ENCODE data around the gene ITGAX. TPM values are rescaled to one million over a fixed set of nuclear protein-coding genes. Genes with fewer than 3 reads are reported as not detected.
"Not testable (repeated sequence)": the region's sequence is repeated elsewhere in the genome, so short reads cannot be mapped to it uniquely, and the experiment has no call there.

ITGAX gene
- polyA plus RNA-seq, 1 of the 3 experiments (the other 2 are of a cell fraction), result 0.66 TPM

DNA sequence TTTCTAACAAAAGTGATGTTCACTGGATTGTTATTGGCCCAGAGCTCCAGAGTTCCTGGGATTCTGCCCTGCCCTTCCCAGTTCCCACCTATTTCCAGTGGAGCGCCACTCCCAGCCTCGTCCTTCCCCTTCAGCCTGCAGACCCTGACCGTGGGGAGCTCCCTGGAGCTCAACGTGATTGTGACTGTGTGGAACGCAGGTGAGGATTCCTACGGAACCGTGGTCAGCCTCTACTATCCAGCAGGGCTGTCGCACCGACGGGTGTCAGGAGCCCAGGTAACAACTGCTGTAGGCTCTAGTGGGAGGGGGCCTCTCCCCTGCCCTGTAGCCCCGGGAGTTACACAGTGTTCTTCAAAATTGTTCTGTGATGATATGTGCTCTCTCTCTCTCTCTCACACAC, 61.4 kb downstream of the ITGAX start:
- Histone ChIP-seq H3K9me2 (no peaks in the 10 kb centered on the region), H3K4me2 (no peak overlapping the region), H3K9me3 (no peaks in the 10 kb centered on the region), H3K36me3 (replicated peaks in 1 of 2; ENCODE audit: control insufficient read depth in 1 of 2, insufficient read depth in 2 of 2, low read length in 1 of 2) (no peaks in the 10 kb centered on the region), H3K4me3 (ENCODE audit: low read depth in 2 of 2, low read length in 1 of 2) (no peak overlapping the region), H3K27me3 (ENCODE audit: insufficient read depth) (peaks cover 50% of the 10 kb centered on the region; the same call in 1 of the 2 replicates), H3K79me2 (ENCODE audit: insufficient read depth) (no peaks in the 10 kb centered on the region), H3K9ac (no peak overlapping the region), H3F3A (replicated peaks; ENCODE audit: insufficient read depth) (no peaks in the 10 kb centered on the region), H3K4me1 (ENCODE audit: control insufficient read depth in 1 of 2, insufficient read depth in 2 of 2, low read depth in 1 of 2, low read length in 1 of 2) (no peaks in the 10 kb centered on the region), H3K27ac (ENCODE audit: low read depth in 2 of 2, low read length in 1 of 2) (no peak overlapping the region), H2AFZ (ENCODE audit: low read depth) (no peak overlapping the region), H4K20me1 (ENCODE audit: insufficient read depth) (no peaks in the 10 kb centered on the region)
- DNase-seq, result no peak
- ChIA-PET CTCF (no interaction called here), POLR2A (no interaction called here)
- WGBS (ENCODE audit: low lambda C conversion rate), result 6% methylated on average over 6 of the region's 11 CpGs
- TF ChIP-seq ELF1 (IDR thresholded peaks at IDR 0.05) (no peak), RFX5 (IDR thresholded peaks at IDR 0.05; ENCODE audit: low read length) (no peak)
- TF ChIP-seq, protein P1, sequence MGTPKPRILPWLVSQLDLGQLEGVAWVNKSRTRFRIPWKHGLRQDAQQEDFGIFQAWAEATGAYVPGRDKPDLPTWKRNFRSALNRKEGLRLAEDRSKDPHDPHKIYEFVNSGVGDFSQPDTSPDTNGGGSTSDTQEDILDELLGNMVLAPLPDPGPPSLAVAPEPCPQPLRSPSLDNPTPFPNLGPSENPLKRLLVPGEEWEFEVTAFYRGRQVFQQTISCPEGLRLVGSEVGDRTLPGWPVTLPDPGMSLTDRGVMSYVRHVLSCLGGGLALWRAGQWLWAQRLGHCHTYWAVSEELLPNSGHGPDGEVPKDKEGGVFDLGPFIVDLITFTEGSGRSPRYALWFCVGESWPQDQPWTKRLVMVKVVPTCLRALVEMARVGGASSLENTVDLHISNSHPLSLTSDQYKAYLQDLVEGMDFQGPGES (IDR thresholded peaks at IDR 0.05; ENCODE audit: low read depth, low read length), result no peak
- TF ChIP-seq, protein P2, sequence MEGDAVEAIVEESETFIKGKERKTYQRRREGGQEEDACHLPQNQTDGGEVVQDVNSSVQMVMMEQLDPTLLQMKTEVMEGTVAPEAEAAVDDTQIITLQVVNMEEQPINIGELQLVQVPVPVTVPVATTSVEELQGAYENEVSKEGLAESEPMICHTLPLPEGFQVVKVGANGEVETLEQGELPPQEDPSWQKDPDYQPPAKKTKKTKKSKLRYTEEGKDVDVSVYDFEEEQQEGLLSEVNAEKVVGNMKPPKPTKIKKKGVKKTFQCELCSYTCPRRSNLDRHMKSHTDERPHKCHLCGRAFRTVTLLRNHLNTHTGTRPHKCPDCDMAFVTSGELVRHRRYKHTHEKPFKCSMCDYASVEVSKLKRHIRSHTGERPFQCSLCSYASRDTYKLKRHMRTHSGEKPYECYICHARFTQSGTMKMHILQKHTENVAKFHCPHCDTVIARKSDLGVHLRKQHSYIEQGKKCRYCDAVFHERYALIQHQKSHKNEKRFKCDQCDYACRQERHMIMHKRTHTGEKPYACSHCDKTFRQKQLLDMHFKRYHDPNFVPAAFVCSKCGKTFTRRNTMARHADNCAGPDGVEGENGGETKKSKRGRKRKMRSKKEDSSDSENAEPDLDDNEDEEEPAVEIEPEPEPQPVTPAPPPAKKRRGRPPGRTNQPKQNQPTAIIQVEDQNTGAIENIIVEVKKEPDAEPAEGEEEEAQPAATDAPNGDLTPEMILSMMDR (IDR thresholded peaks at IDR 0.05), result no peak

DNA sequence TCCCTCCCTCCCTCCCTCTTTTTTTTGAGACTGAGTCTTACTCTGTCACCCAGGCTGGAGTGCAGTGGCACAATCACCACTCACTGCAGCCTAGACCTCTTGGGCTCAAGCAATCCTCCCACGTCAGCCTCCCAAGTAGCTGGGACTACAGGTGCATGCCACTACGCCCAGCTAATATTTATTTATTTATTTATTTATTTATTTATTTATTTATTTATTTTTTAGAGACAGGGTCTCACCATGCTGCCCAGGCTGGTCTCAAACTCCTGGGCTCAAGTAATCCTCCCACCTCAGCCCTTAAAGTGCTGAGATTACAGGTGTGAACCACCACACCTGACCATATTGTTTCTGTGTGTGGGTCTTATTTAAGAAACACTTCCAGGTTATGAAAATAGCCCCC, 62.1 kb downstream of the ITGAX start:
- H2AFZ ChIP-seq (ENCODE audit: low read depth); H3K9ac ChIP-seq; H3F3A ChIP-seq (replicated peaks; ENCODE audit: insufficient read depth); H3K9me3 ChIP-seq; H3K4me3 ChIP-seq (ENCODE audit: low read depth in 2 of 2, low read length in 1 of 2); H3K9me2 ChIP-seq; H4K20me1 ChIP-seq (ENCODE audit: insufficient read depth); POLR2A ChIA-PET; H3K4me1 ChIP-seq (ENCODE audit: control insufficient read depth in 1 of 2, insufficient read depth in 2 of 2, low read depth in 1 of 2, low read length in 1 of 2); H3K27ac ChIP-seq (ENCODE audit: low read depth in 2 of 2, low read length in 1 of 2); H3K79me2 ChIP-seq (ENCODE audit: insufficient read depth); H3K4me2 ChIP-seq; H3K36me3 ChIP-seq (replicated peaks in 1 of 2; ENCODE audit: control insufficient read depth in 1 of 2, insufficient read depth in 2 of 2, low read length in 1 of 2); DNase-seq: not testable (repeated sequence)
- peaks cover 56% of the 10 kb centered on the region; the same call in 1 of the 2 replicates for H3K27me3 ChIP-seq (ENCODE audit: insufficient read depth)
- CTCF ChIA-PET, result interaction anchor here (0.6 kb wide), 1 partner anchor 9 kb away, joined by 3 read pairs; no protein-coding TSS in a partner anchor
- WGBS (ENCODE audit: low lambda C conversion rate), result 5% methylated on average over 2 of the region's 2 CpGs

DNA sequence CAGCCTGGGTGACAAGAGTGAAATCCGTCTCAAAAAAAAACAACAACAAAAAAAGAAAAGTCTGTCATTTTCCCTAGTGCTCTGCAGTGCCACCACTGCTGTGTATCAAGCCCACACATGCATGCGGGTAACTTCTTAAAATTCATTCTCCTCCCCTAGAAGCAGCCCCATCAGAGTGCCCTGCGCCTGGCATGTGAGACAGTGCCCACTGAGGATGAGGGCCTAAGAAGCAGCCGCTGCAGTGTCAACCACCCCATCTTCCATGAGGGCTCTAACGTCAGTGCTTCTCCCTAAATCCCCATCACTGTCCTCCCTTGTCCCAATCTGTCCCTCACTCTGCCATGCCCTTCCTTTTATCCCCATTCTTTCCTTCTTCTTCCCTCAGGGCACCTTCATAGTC, 62.9 kb downstream of the ITGAX start:
- POLR2A ChIA-PET, result no interaction called here
- no peak overlapping the region for H3K27ac ChIP-seq (ENCODE audit: low read depth in 2 of 2, low read length in 1 of 2)
- 10% methylated on average over 5 of the region's 5 CpGs for whole genome bisulfite sequencing (ENCODE audit: low lambda C conversion rate)
- TF ChIP-seq NFIC (IDR thresholded peaks at IDR 0.05; ENCODE audit: borderline replicate concordance), result no peak
- TF ChIP-seq, protein P3, sequence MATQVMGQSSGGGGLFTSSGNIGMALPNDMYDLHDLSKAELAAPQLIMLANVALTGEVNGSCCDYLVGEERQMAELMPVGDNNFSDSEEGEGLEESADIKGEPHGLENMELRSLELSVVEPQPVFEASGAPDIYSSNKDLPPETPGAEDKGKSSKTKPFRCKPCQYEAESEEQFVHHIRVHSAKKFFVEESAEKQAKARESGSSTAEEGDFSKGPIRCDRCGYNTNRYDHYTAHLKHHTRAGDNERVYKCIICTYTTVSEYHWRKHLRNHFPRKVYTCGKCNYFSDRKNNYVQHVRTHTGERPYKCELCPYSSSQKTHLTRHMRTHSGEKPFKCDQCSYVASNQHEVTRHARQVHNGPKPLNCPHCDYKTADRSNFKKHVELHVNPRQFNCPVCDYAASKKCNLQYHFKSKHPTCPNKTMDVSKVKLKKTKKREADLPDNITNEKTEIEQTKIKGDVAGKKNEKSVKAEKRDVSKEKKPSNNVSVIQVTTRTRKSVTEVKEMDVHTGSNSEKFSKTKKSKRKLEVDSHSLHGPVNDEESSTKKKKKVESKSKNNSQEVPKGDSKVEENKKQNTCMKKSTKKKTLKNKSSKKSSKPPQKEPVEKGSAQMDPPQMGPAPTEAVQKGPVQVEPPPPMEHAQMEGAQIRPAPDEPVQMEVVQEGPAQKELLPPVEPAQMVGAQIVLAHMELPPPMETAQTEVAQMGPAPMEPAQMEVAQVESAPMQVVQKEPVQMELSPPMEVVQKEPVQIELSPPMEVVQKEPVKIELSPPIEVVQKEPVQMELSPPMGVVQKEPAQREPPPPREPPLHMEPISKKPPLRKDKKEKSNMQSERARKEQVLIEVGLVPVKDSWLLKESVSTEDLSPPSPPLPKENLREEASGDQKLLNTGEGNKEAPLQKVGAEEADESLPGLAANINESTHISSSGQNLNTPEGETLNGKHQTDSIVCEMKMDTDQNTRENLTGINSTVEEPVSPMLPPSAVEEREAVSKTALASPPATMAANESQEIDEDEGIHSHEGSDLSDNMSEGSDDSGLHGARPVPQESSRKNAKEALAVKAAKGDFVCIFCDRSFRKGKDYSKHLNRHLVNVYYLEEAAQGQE (IDR thresholded peaks at IDR 0.05; ENCODE audit: low read depth, low read length), result no peak
- TF ChIP-seq YY1 (IDR thresholded peaks at IDR 0.05; ENCODE audit: low read depth), result no peak
- TF ChIP-seq, protein P4, sequence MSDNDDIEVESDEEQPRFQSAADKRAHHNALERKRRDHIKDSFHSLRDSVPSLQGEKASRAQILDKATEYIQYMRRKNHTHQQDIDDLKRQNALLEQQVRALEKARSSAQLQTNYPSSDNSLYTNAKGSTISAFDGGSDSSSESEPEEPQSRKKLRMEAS (IDR thresholded peaks at IDR 0.05; ENCODE audit: low read depth), result no peak
- TF ChIP-seq, protein P5, sequence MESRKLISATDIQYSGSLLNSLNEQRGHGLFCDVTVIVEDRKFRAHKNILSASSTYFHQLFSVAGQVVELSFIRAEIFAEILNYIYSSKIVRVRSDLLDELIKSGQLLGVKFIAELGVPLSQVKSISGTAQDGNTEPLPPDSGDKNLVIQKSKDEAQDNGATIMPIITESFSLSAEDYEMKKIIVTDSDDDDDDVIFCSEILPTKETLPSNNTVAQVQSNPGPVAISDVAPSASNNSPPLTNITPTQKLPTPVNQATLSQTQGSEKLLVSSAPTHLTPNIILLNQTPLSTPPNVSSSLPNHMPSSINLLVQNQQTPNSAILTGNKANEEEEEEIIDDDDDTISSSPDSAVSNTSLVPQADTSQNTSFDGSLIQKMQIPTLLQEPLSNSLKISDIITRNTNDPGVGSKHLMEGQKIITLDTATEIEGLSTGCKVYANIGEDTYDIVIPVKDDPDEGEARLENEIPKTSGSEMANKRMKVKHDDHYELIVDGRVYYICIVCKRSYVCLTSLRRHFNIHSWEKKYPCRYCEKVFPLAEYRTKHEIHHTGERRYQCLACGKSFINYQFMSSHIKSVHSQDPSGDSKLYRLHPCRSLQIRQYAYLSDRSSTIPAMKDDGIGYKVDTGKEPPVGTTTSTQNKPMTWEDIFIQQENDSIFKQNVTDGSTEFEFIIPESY (IDR thresholded peaks at IDR 0.05; ENCODE audit: borderline replicate concordance, low read depth), result no peak
- TF ChIP-seq EP300 (IDR thresholded peaks at IDR 0.05; ENCODE audit: borderline replicate concordance in 1 of 2, low read depth in 1 of 2, low read length in 1 of 2), result no peak
- no peak for TF ChIP-seq FOXJ3 (CRISPR knock-in tag; IDR thresholded peaks at IDR 0.05)
- TF ChIP-seq, protein P1 (IDR thresholded peaks at IDR 0.05; ENCODE audit: low read depth, low read length), result no peak

More for the DNA sequence above, 62.9 kb downstream of the ITGAX start:
- no peaks in the 10 kb centered on the region for H3K9me3 ChIP-seq
- no peaks in the 10 kb centered on the region for H3K4me1 ChIP-seq (ENCODE audit: control insufficient read depth in 1 of 2, insufficient read depth in 2 of 2, low read depth in 1 of 2, low read length in 1 of 2)
- H2AFZ ChIP-seq (ENCODE audit: low read depth), result no peak overlapping the region
- H3K4me3 ChIP-seq (ENCODE audit: low read depth in 2 of 2, low read length in 1 of 2), result no peak overlapping the region
- H4K20me1 ChIP-seq (ENCODE audit: insufficient read depth), result no peaks in the 10 kb centered on the region
- H3K79me2 ChIP-seq (ENCODE audit: insufficient read depth), result no peaks in the 10 kb centered on the region
- H3K27me3 ChIP-seq (ENCODE audit: insufficient read depth), result peaks cover 58% of the 10 kb centered on the region; the same call in 1 of the 2 replicates
- no peaks in the 10 kb centered on the region for H3K36me3 ChIP-seq (replicated peaks in 1 of 2; ENCODE audit: control insufficient read depth in 1 of 2, insufficient read depth in 2 of 2, low read length in 1 of 2)
- H3F3A ChIP-seq (replicated peaks; ENCODE audit: insufficient read depth), result no peaks in the 10 kb centered on the region
- no peak for DNase-seq
- H3K9ac ChIP-seq, result no peak overlapping the region
- CTCF ChIA-PET, result no interaction called here
- H3K9me2 ChIP-seq, result no peaks in the 10 kb centered on the region
- no peak overlapping the region for H3K4me2 ChIP-seq

Data from SK-N-SH (cell line).